ENCODE data around the gene MAN2A1.

MAN2A1 gene

DNA sequence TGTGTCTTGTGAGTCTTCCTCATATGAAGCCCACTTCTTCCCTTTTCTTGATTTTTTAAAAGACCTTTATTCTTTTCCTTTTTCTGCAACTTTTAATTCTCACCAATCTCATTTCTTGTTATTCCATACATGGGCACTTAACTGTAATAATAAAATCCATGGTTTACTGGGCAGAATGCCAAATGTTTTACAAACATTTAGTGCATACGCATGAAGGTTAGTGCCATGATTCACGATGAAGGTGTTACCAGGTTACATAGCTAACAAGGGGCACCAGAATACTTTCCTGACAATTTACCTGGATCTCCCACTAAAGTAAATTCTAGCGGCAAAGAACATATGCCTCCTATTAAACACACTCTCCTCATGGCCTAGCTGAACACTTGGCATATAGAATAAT is 28.5 kb downstream of the MAN2A1 start:
- H3K27ac ChIP-seq (ENCODE audit: extremely low read depth, low read depth, low read length), result no peak overlapping the region
- peaks cover 0 to 11% of the 10 kb centered on the region in 2 experiments; a peak in 2 of 3 replicates for H3K36me3 ChIP-seq (ENCODE audit: control insufficient read depth in 2 of 2, insufficient read depth in 1 of 2, low read length in 2 of 2)
- no peaks in the 10 kb centered on the region for H3K9me3 ChIP-seq (ENCODE audit: control insufficient read depth, insufficient read depth, low read depth, low read length)
- ChIA-PET CTCF (interaction anchor here (0.6 to 1.0 kb wide), 2 partner anchors 21 to 24 kb away, joined by 3 to 6 read pairs; no protein-coding TSS in a partner anchor), POLR2A (no interaction called here)
- no peak overlapping the region for H3K4me3 ChIP-seq (ENCODE audit: low read depth, low read length)
- TF ChIP-seq, protein P1, sequence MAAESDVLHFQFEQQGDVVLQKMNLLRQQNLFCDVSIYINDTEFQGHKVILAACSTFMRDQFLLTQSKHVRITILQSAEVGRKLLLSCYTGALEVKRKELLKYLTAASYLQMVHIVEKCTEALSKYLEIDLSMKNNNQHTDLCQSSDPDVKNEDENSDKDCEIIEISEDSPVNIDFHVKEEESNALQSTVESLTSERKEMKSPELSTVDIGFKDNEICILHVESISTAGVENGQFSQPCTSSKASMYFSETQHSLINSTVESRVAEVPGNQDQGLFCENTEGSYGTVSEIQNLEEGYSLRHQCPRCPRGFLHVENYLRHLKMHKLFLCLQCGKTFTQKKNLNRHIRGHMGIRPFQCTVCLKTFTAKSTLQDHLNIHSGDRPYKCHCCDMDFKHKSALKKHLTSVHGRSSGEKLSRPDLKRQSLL (tag by site-specific recombination; IDR thresholded peaks at IDR 0.05), result no peak
- TF ChIP-seq YY1 (tag by site-specific recombination; IDR thresholded peaks at IDR 0.05), result no peak
- TF ChIP-seq ZBTB8A (tag by site-specific recombination; IDR thresholded peaks at IDR 0.05), result no peak
- TF ChIP-seq, protein P2, sequence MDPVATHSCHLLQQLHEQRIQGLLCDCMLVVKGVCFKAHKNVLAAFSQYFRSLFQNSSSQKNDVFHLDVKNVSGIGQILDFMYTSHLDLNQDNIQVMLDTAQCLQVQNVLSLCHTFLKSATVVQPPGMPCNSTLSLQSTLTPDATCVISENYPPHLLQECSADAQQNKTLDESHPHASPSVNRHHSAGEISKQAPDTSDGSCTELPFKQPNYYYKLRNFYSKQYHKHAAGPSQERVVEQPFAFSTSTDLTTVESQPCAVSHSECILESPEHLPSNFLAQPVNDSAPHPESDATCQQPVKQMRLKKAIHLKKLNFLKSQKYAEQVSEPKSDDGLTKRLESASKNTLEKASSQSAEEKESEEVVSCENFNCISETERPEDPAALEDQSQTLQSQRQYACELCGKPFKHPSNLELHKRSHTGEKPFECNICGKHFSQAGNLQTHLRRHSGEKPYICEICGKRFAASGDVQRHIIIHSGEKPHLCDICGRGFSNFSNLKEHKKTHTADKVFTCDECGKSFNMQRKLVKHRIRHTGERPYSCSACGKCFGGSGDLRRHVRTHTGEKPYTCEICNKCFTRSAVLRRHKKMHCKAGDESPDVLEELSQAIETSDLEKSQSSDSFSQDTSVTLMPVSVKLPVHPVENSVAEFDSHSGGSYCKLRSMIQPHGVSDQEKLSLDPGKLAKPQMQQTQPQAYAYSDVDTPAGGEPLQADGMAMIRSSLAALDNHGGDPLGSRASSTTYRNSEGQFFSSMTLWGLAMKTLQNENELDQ (tag by site-specific recombination; IDR thresholded peaks at IDR 0.05; ENCODE audit: low read depth), result no peak
- TF ChIP-seq ZNF48 (tag by site-specific recombination; IDR thresholded peaks at IDR 0.05), result no peak
- TF ChIP-seq, protein P3, sequence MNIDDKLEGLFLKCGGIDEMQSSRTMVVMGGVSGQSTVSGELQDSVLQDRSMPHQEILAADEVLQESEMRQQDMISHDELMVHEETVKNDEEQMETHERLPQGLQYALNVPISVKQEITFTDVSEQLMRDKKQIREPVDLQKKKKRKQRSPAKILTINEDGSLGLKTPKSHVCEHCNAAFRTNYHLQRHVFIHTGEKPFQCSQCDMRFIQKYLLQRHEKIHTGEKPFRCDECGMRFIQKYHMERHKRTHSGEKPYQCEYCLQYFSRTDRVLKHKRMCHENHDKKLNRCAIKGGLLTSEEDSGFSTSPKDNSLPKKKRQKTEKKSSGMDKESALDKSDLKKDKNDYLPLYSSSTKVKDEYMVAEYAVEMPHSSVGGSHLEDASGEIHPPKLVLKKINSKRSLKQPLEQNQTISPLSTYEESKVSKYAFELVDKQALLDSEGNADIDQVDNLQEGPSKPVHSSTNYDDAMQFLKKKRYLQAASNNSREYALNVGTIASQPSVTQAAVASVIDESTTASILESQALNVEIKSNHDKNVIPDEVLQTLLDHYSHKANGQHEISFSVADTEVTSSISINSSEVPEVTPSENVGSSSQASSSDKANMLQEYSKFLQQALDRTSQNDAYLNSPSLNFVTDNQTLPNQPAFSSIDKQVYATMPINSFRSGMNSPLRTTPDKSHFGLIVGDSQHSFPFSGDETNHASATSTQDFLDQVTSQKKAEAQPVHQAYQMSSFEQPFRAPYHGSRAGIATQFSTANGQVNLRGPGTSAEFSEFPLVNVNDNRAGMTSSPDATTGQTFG (tag by site-specific recombination; IDR thresholded peaks at IDR 0.05; ENCODE audit: borderline replicate concordance), result no peak
- TF ChIP-seq ZNF184 (tag by site-specific recombination; IDR thresholded peaks at IDR 0.05), result no peak
- no peak for TF ChIP-seq ZFP69B (tag by site-specific recombination; IDR thresholded peaks at IDR 0.05)
- TF ChIP-seq, protein P4, sequence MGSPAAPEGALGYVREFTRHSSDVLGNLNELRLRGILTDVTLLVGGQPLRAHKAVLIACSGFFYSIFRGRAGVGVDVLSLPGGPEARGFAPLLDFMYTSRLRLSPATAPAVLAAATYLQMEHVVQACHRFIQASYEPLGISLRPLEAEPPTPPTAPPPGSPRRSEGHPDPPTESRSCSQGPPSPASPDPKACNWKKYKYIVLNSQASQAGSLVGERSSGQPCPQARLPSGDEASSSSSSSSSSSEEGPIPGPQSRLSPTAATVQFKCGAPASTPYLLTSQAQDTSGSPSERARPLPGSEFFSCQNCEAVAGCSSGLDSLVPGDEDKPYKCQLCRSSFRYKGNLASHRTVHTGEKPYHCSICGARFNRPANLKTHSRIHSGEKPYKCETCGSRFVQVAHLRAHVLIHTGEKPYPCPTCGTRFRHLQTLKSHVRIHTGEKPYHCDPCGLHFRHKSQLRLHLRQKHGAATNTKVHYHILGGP (tag by site-specific recombination; IDR thresholded peaks at IDR 0.05), result no peak
- no peak for TF ChIP-seq ZFP41 (tag by site-specific recombination; IDR thresholded peaks at IDR 0.05; ENCODE audit: borderline replicate concordance)
- TF ChIP-seq, protein P5, sequence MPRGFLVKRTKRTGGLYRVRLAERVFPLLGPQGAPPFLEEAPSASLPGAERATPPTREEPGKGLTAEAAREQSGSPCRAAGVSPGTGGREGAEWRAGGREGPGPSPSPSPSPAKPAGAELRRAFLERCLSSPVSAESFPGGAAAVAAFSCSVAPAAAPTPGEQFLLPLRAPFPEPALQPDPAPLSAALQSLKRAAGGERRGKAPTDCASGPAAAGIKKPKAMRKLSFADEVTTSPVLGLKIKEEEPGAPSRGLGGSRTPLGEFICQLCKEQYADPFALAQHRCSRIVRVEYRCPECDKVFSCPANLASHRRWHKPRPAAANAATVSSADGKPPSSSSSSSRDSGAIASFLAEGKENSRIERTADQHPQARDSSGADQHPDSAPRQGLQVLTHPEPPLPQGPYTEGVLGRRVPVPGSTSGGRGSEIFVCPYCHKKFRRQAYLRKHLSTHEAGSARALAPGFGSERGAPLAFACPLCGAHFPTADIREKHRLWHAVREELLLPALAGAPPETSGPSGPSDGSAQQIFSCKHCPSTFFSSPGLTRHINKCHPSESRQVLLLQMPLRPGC (tag by site-specific recombination; IDR thresholded peaks at IDR 0.05), result no peak
- no peak for TF ChIP-seq ZNF664 (tag by site-specific recombination; IDR thresholded peaks at IDR 0.05)
- TF ChIP-seq SP3 (tag by site-specific recombination; IDR thresholded peaks at IDR 0.05), result no peak
- TF ChIP-seq ZNF560 (tag by site-specific recombination; IDR thresholded peaks at IDR 0.05; ENCODE audit: borderline replicate concordance), result no peak
- TF ChIP-seq, protein P6, sequence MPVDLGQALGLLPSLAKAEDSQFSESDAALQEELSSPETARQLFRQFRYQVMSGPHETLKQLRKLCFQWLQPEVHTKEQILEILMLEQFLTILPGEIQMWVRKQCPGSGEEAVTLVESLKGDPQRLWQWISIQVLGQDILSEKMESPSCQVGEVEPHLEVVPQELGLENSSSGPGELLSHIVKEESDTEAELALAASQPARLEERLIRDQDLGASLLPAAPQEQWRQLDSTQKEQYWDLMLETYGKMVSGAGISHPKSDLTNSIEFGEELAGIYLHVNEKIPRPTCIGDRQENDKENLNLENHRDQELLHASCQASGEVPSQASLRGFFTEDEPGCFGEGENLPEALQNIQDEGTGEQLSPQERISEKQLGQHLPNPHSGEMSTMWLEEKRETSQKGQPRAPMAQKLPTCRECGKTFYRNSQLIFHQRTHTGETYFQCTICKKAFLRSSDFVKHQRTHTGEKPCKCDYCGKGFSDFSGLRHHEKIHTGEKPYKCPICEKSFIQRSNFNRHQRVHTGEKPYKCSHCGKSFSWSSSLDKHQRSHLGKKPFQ (tag by site-specific recombination; IDR thresholded peaks at IDR 0.05), result no peak
- TF ChIP-seq ZNF548 (tag by site-specific recombination; IDR thresholded peaks at IDR 0.05), result no peak
- peaks cover 6% of the 10 kb centered on the region; the same call in 1 of the 2 replicates for H3K4me1 ChIP-seq (ENCODE audit: control insufficient read depth, insufficient read depth, low read length)
